ENCODE measurements around the gene PRAMEF14.
"Not testable (repeated sequence)": the region's sequence is repeated elsewhere in the genome, so short reads cannot be mapped to it uniquely, and the experiment has no call there.

GRCh38 chr1:13394761-13395160 lies 47.8 kb upstream of the PRAMEF14 start:
- not testable (repeated sequence) for TF ChIP-seq POLR2A, CTCF (IDR thresholded peaks at IDR 0.05)

Data from Peyer's patch (tissue), 4 donors.